Measurements from ENCODE around the gene CD3E.

- TF ChIP-seq EZH2 (optimal IDR thresholded peaks at IDR 0.05; ENCODE audit: low read depth, low read length): no peak
- TF ChIP-seq, protein P1, sequence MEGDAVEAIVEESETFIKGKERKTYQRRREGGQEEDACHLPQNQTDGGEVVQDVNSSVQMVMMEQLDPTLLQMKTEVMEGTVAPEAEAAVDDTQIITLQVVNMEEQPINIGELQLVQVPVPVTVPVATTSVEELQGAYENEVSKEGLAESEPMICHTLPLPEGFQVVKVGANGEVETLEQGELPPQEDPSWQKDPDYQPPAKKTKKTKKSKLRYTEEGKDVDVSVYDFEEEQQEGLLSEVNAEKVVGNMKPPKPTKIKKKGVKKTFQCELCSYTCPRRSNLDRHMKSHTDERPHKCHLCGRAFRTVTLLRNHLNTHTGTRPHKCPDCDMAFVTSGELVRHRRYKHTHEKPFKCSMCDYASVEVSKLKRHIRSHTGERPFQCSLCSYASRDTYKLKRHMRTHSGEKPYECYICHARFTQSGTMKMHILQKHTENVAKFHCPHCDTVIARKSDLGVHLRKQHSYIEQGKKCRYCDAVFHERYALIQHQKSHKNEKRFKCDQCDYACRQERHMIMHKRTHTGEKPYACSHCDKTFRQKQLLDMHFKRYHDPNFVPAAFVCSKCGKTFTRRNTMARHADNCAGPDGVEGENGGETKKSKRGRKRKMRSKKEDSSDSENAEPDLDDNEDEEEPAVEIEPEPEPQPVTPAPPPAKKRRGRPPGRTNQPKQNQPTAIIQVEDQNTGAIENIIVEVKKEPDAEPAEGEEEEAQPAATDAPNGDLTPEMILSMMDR (IDR thresholded peaks at IDR 0.05; ENCODE audit: low read length): no peak
Observed at GRCh38 chr11:118339281-118339961, 34.9 kb downstream of the CD3E start.
